H9 (cell line): ENCODE measurements around the gene ROBO2. TPM values are rescaled to one million over a fixed set of nuclear protein-coding genes. Genes with fewer than 3 reads are reported as not detected.

Source experiments
- DNase-seq: peaks from one replicate; pipeline ENCODE4 v3.0.0-alpha.2; 2017
- H2AFZ ChIP-seq: one replicate; pipeline ENCODE4 v1.6.1; 2013; ENCODE audit warnings: mild to moderate bottlenecking, low read length, control low read depth, moderate library complexity
- H2AK5ac ChIP-seq: 2 replicates; pipeline ENCODE4 v1.6.1; 2013; ENCODE audit warnings: low read length, control low read depth, mixed read lengths; ENCODE audit not compliant: insufficient read length
- H2BK120ac ChIP-seq: one replicate; pipeline ENCODE4 v1.6.1; 2013; ENCODE audit warnings: low read depth, mild to moderate bottlenecking, low read length, control low read depth, inconsistent platforms; ENCODE audit not compliant: poor library complexity, severe bottlenecking
- H2BK12ac ChIP-seq: 2 replicates; pipeline ENCODE4 v1.6.1; 2013; ENCODE audit warnings: low read length, control low read depth, mixed read lengths, low read depth; ENCODE audit not compliant: insufficient read length
- H2BK15ac ChIP-seq: 2 replicates; pipeline ENCODE4 v1.6.1; 2013; ENCODE audit warnings: low read depth, low read length, control low read depth
- H2BK20ac ChIP-seq: one replicate; pipeline ENCODE4 v1.6.1; 2013; ENCODE audit warnings: low read depth, mild to moderate bottlenecking, low read length, control low read depth, inconsistent platforms; ENCODE audit not compliant: poor library complexity, severe bottlenecking
- H2BK5ac ChIP-seq: 2 replicates; pipeline ENCODE4 v1.6.1; 2013; ENCODE audit warnings: low read length, control low read depth, mixed read lengths; ENCODE audit not compliant: insufficient read length
- H3K14ac ChIP-seq: 2 replicates; pipeline ENCODE4 v1.6.1; 2013; ENCODE audit warnings: low read length, control low read depth; ENCODE audit not compliant: insufficient read depth
- H3K18ac ChIP-seq: 2 replicates; pipeline ENCODE4 v1.6.1; 2013; ENCODE audit warnings: low read depth, mild to moderate bottlenecking, mixed read lengths, low read length, control low read depth; ENCODE audit not compliant: insufficient read length
- H3K23ac ChIP-seq: 2 replicates; pipeline ENCODE4 v1.6.1; 2013; ENCODE audit warnings: low read length, control low read depth, mixed read lengths, low read depth; ENCODE audit not compliant: insufficient read length
- H3K23me2 ChIP-seq: 2 replicates; pipeline ENCODE4 v1.6.1; 2013; ENCODE audit warnings: low read depth, mild to moderate bottlenecking, mixed read lengths, low read length, control low read depth; ENCODE audit not compliant: insufficient read length, poor library complexity, severe bottlenecking
- H3K27ac ChIP-seq: 2 replicates; pipeline ENCODE4 v1.5.1; 2013; ENCODE audit warnings: low read length, control low read depth, mixed read lengths, low read depth; ENCODE audit not compliant: insufficient read length
- H3K27me3 ChIP-seq: 2 replicates; pipeline ENCODE4 v1.6.1; 2013; ENCODE audit warnings: low read length, control low read depth, inconsistent platforms; ENCODE audit not compliant: insufficient read depth
- H3K4ac ChIP-seq: 2 replicates; pipeline ENCODE4 v1.6.1; 2013; ENCODE audit warnings: low read depth, mild to moderate bottlenecking, control low read depth, inconsistent platforms, low read length, moderate library complexity
- H3K4me1 ChIP-seq: 2 replicates; pipeline ENCODE4 v1.6.1; 2013; ENCODE audit warnings: low read length, control low read depth, inconsistent platforms; ENCODE audit not compliant: insufficient read depth
- H3K4me2 ChIP-seq: 2 replicates; pipeline ENCODE4 v1.6.1; 2013; ENCODE audit warnings: low read length, control low read depth, mixed read lengths; ENCODE audit not compliant: insufficient read length, insufficient read depth
- H3K56ac ChIP-seq: 2 replicates; pipeline ENCODE4 v1.6.1; 2013; ENCODE audit warnings: low read depth, mild to moderate bottlenecking, mixed read lengths, low read length, control low read depth; ENCODE audit not compliant: insufficient read length
- H3K79me1 ChIP-seq: 2 replicates; pipeline ENCODE4 v1.6.1; 2013; ENCODE audit warnings: low read depth, mild to moderate bottlenecking, moderate library complexity, low read length, control low read depth, inconsistent platforms; ENCODE audit not compliant: insufficient read depth, poor library complexity, severe bottlenecking
- H3K79me2 ChIP-seq: 2 replicates; pipeline ENCODE4 v1.6.1; 2013; ENCODE audit warnings: low read length, control low read depth, inconsistent platforms; ENCODE audit not compliant: insufficient read depth
- H3K9ac ChIP-seq: 2 replicates; pipeline ENCODE4 v1.6.1; 2013; ENCODE audit warnings: low read length, control low read depth, mixed read lengths; ENCODE audit not compliant: insufficient read length; ENCODE audit errors: extremely low read depth
- H3K9me3 ChIP-seq: one replicate; pipeline ENCODE4 v1.6.1; 2013; ENCODE audit warnings: low read depth, low read length, inconsistent platforms; ENCODE audit not compliant: control insufficient read depth
- H3T11ph ChIP-seq: one replicate; pipeline ENCODE4 v1.6.1; 2013; ENCODE audit warnings: mild to moderate bottlenecking, low read length, control low read depth, inconsistent platforms
- H4K20me1 ChIP-seq: one replicate; pipeline ENCODE4 v1.6.1; 2013; ENCODE audit not compliant: control insufficient read depth, insufficient read length, insufficient read depth
- H4K5ac ChIP-seq: 2 replicates; pipeline ENCODE4 v1.6.1; 2013; ENCODE audit warnings: low read depth, mild to moderate bottlenecking, mixed read lengths, low read length, control low read depth; ENCODE audit not compliant: insufficient read length
- H4K8ac ChIP-seq: replicated peaks from 2 replicates; pipeline ENCODE4 v1.6.1; 2013; ENCODE audit warnings: low read length, control low read depth, mixed read lengths, low read depth; ENCODE audit not compliant: insufficient read length
- H4K91ac ChIP-seq: 2 replicates; pipeline ENCODE4 v1.6.1; 2013; ENCODE audit warnings: low read depth, mild to moderate bottlenecking, moderate library complexity, mixed read lengths, low read length, control low read depth; ENCODE audit not compliant: insufficient read length
- H3K27ac Mint-ChIP-seq, 3 experiments: 2 replicates in 2 of 3; 3 replicates in 1 of 3; pipeline ENCODE4 v1.8.0; 2020 to 2021; ENCODE audit warnings: mixed read lengths in 3 of 3, mild to moderate bottlenecking in 1 of 3, moderate library complexity in 1 of 3
- H3K27me3 Mint-ChIP-seq: 2 replicates; pipeline ENCODE4 v1.8.0; 2021; ENCODE audit warnings: low read depth, mild to moderate bottlenecking, moderate library complexity, mixed read lengths
- H3K36me3 Mint-ChIP-seq, 3 experiments: 2 replicates in 2 of 3; 3 replicates in 1 of 3; pipeline ENCODE4 v1.8.0; 2020 to 2021; ENCODE audit warnings: low read depth in 3 of 3, mixed read lengths in 3 of 3; ENCODE audit not compliant: insufficient read depth in 1 of 3
- H3K4me1 Mint-ChIP-seq, 2 experiments: 2 replicates each; pipeline ENCODE4 v1.8.0; 2020; ENCODE audit warnings: mixed read lengths in 2 of 2
- H3K4me3 Mint-ChIP-seq, 2 experiments: 2 replicates in 1 of 2; 3 replicates in 1 of 2; pipeline ENCODE4 v1.8.0; 2020 to 2021; ENCODE audit warnings: mild to moderate bottlenecking in 2 of 2, mixed read lengths in 2 of 2, moderate library complexity in 1 of 2
- H3K9me3 Mint-ChIP-seq, 2 experiments: 2 replicates in 1 of 2; 3 replicates in 1 of 2; pipeline ENCODE4 v1.8.0; 2020; ENCODE audit warnings: mild to moderate bottlenecking in 2 of 2, mixed read lengths in 2 of 2, moderate library complexity in 1 of 2
- CTCF ChIP-seq: fragments of 200-600 bp; sonication (generic); conservative IDR thresholded peaks from 3 replicates; pipeline ENCODE4 v1.8.0; 2021; ENCODE audit warnings: antibody characterized with exemption, mild to moderate bottlenecking
- WGBS: extraction: QIAGEN DNeasy Blood & Tissue Kit; methylation state at CpG from one replicate; pipeline ENCODE4 v1.1.7; 2013; ENCODE audit warnings: missing lambda C conversion rate, low lambda C conversion rate, mixed read lengths; ENCODE audit not compliant: insufficient read length; ENCODE audit errors: extremely low coverage; 5-methylcytosine and 5-hydroxymethylcytosine counted together
- total RNA-seq: library from RNA; stranded (reverse); gene quantifications from 2 replicates; pipeline ENCODE4 v1.2.1, GENCODE V29; 2021

ROBO2 gene
- total RNA-seq, 1 experiment from 2014 or later = 2.3 TPM

GRCh38 chr3:77672016-77672415 is 632.1 kb downstream of the ROBO2 start:
- WGBS = no CpG with 5 or more reads among the region's 2 CpGs

More at GRCh38 chr3:77672016-77672415, 632.1 kb downstream of the ROBO2 start:
- Histone ChIP-seq H3K27ac (no peak overlapping the region), H3K56ac (no peak overlapping the region), H3K4me1 (no peaks in the 10 kb centered on the region), H3K9ac (no peak overlapping the region), H2AFZ (no peak overlapping the region), H2BK5ac (no peak overlapping the region), H3K79me1 (no peaks in the 10 kb centered on the region), H3K14ac (no peak overlapping the region), H2BK12ac (no peak overlapping the region), H2BK15ac (no peak overlapping the region), H3K4ac (no peak overlapping the region), H2BK120ac (no peak overlapping the region), H3T11ph (no peak overlapping the region), H4K8ac (no peak overlapping the region), H4K5ac (no peak overlapping the region), H3K4me2 (no peak overlapping the region), H2BK20ac (no peak overlapping the region), H3K18ac (no peak overlapping the region), H4K20me1 (no peaks in the 10 kb centered on the region), H3K27me3 (no peaks in the 10 kb centered on the region), H3K23me2 (no peaks in the 10 kb centered on the region), H4K91ac (no peak overlapping the region), H3K23ac (no peak overlapping the region), H3K9me3 (no peaks in the 10 kb centered on the region), H2AK5ac (no peak overlapping the region), H3K79me2 (no peaks in the 10 kb centered on the region)
- H3K9me3 Mint-ChIP-seq = peaks cover 7 to 9% of the 10 kb centered on the region in 2 experiments; a peak in 3 of 5 replicates
- no peak for TF ChIP-seq CTCF
- DNase-seq = no peak
- H3K4me3 Mint-ChIP-seq = no peak overlapping the region
- no peaks in the 10 kb centered on the region for H3K4me1 Mint-ChIP-seq
- H3K36me3 Mint-ChIP-seq = peaks cover 0 to 16% (median 0%) of the 10 kb centered on the region in 3 experiments; a peak in 2 of 7 replicates
- no peaks in the 10 kb centered on the region for H3K27me3 Mint-ChIP-seq
- no peak overlapping the region for H3K27ac Mint-ChIP-seq
